K562 (cell line): Measurements from ENCODE around the gene GPR153.

Experiments
- CREB1 ChIP-seq, 2 experiments: sonication (generic) in 1 of 2; formaldehyde crosslinking in 1 of 2; IDR thresholded peaks; 2 replicates each; pipeline versions ENCODE4 v1.6.1 to v1.8.0; 2012 to 2022; ENCODE audit warnings: inconsistent platforms in 1 of 2, mild to moderate bottlenecking in 1 of 2, missing genetic modification reagents in 1 of 2, moderate library complexity in 1 of 2
- CTCF ChIP-seq, 3 experiments: IDR thresholded peaks in 2 of 3; conservative IDR thresholded peaks in 1 of 3; 2 replicates each; pipeline ENCODE4 v1.5.1; 2011 to 2012; ENCODE audit warnings: low read length in 3 of 3, mild to moderate bottlenecking in 3 of 3, control low read depth in 2 of 3, improper control_type of control experiment in 1 of 3, inconsistent platforms in 1 of 3, low read depth in 1 of 3, mixed read lengths in 1 of 3, moderate library complexity in 1 of 3; ENCODE audit not compliant: insufficient read depth in 2 of 3
- NR1H2 ChIP-seq: sonication (generic); formaldehyde crosslinking; IDR thresholded peaks from 2 replicates; pipeline ENCODE4 v1.4.0; 2020; ENCODE audit warnings: mild to moderate bottlenecking, missing genetic modification reagents
- PHTF2 ChIP-seq: fragments of 250-450 bp; sonication (Bioruptor Pico); IDR thresholded peaks from 2 replicates; pipeline ENCODE4 v1.5.0; 2021; ENCODE audit warnings: mild to moderate bottlenecking
- POLR2A ChIP-seq: fragments of 450-650 bp; conservative IDR thresholded peaks from 2 replicates; pipeline ENCODE4 v1.6.1; 2016
- POLR2AphosphoS5 ChIP-seq: IDR thresholded peaks from 2 replicates; pipeline ENCODE4 v1.6.1; 2011; ENCODE audit warnings: mild to moderate bottlenecking, low read depth, low read length, moderate library complexity; ENCODE audit not compliant: control insufficient read depth, insufficient read depth
- PREB ChIP-seq: sonication (generic); formaldehyde crosslinking; IDR thresholded peaks from 2 replicates; pipeline ENCODE4 v1.8.1; 2023; ENCODE audit warnings: mild to moderate bottlenecking, missing genetic modification reagents
- RCOR1 ChIP-seq, 2 experiments: IDR thresholded peaks; 2 replicates each; pipeline ENCODE4 v1.6.1; 2012; ENCODE audit warnings: low read depth in 2 of 2, low read length in 2 of 2, borderline replicate concordance in 1 of 2, improper control_type of control experiment in 1 of 2
- RFX1 ChIP-seq: fragments of 450-650 bp; IDR thresholded peaks from 2 replicates; pipeline ENCODE4 v1.6.1; 2016; ENCODE audit warnings: mild to moderate bottlenecking, moderate library complexity
- SIN3A ChIP-seq, 2 experiments: fragments of 150-350 bp in 1 of 2; IDR thresholded peaks; 2 replicates each; pipeline ENCODE4 v1.6.1; 2011 to 2016; ENCODE audit warnings: borderline replicate concordance in 2 of 2, low read depth in 2 of 2, low read length in 2 of 2, mild to moderate bottlenecking in 2 of 2, moderate library complexity in 2 of 2; ENCODE audit not compliant: control insufficient read depth in 1 of 2
- SNRNP70 ChIP-seq: fragments of 200-400 bp; formaldehyde crosslinking; optimal IDR thresholded peaks from 2 replicates; pipeline ENCODE3; 2017; ENCODE audit warnings: low read depth, low read length
- TRIM28 ChIP-seq: fragments of 450-650 bp; IDR thresholded peaks from 2 replicates; pipeline ENCODE4 v1.6.1; 2017
- TF ChIP-seq, protein P1 (sequence below): fragments of 250-450 bp; sonication (Bioruptor Pico); IDR thresholded peaks from 2 replicates; pipeline ENCODE4 v1.5.0; 2020; ENCODE audit warnings: mild to moderate bottlenecking, borderline replicate concordance

DNA sequence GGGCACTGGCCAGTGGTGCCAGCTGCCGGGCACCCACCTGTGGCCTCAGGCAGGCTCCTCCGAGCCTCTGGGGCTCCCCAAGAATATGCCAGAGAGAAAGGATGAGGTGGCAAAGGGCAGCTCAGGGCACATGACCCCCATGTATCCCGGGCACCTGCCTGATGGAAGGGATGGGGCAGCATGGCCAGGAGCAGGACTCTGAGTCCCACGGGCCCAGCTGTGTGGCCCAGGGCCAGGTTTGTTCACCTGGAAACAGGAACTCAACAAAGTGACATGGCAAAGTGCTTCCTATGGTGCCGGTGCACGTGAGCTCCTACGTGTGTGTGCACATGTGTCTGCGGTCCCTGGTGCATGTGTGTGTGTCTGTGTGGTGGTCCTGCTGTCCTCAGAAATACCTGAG is 9.5 kb upstream of the GPR153 start:
- TF ChIP-seq CREB1 (IDR thresholded peaks at IDR 0.05) (no peak), CREB1 (CRISPR knock-in tag; IDR thresholded peaks at IDR 0.05) (no peak), PHTF2 (CRISPR knock-in tag) (no peak), PREB (CRISPR knock-in tag) (no peak), TRIM28 (no peak), RFX1 (no peak), POLR2AphosphoS5 (no peak), CTCF (IDR thresholded peaks at IDR 0.05 in 2 of 3, conservative IDR thresholded peaks at IDR 0.05 in 1 of 3; ENCODE audit: insufficient read depth in 2 of 3, low read depth in 1 of 3, low read length in 3 of 3) (no peak), NR1H2 (no peak), SIN3A (IDR thresholded peaks at IDR 0.05; ENCODE audit: borderline replicate concordance in 2 of 2, control insufficient read depth in 1 of 2, low read depth in 2 of 2, low read length in 2 of 2) (no peak), SNRNP70 (no peak), RCOR1 (IDR thresholded peaks at IDR 0.05; ENCODE audit: borderline replicate concordance in 1 of 2, low read depth in 2 of 2, low read length in 2 of 2) (no peak), POLR2A (no peak)
- TF ChIP-seq, protein P1, sequence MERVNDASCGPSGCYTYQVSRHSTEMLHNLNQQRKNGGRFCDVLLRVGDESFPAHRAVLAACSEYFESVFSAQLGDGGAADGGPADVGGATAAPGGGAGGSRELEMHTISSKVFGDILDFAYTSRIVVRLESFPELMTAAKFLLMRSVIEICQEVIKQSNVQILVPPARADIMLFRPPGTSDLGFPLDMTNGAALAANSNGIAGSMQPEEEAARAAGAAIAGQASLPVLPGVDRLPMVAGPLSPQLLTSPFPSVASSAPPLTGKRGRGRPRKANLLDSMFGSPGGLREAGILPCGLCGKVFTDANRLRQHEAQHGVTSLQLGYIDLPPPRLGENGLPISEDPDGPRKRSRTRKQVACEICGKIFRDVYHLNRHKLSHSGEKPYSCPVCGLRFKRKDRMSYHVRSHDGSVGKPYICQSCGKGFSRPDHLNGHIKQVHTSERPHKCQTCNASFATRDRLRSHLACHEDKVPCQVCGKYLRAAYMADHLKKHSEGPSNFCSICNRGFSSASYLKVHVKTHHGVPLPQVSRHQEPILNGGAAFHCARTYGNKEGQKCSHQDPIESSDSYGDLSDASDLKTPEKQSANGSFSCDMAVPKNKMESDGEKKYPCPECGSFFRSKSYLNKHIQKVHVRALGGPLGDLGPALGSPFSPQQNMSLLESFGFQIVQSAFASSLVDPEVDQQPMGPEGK (CRISPR knock-in tag): no peak
